CD8-positive, alpha-beta T cell (primary cell): ENCODE data around the gene ASCL3. TPM values are rescaled to one million over a fixed set of nuclear protein-coding genes. Genes with fewer than 3 reads are reported as not detected.

Experiments used
- total RNA-seq, 46 experiments: library from RNA in 2 of 46; stranded (reverse) in 2 of 46; gene quantifications; one replicate each; pipeline ENCODE4 v1.2.3 and lab custom pipeline; 2021 to 2026

Gene ASCL3
- total RNA-seq, 2 experiments from 2014 or later = not detected

Other genes starting within 250 kb of the ASCL3 start
- gene AKIP1, start 31.8 kb downstream of the ASCL3 start, total RNA-seq = 1 to 10 TPM; 3.9 to 4.2 TPM
- not detected for gene C11orf16, start 10.1 kb downstream of the ASCL3 start, total RNA-seq
- gene TMEM9B, start 21.4 kb upstream of the ASCL3 start, total RNA-seq = 10 to 100 TPM; 27.5 to 28.5 TPM
- 10 to 100 TPM in 1 of 2 experiments, 1 to 10 TPM in 1; 8.8 to 10.1 TPM for gene NRIP3, start 61.0 kb upstream of the ASCL3 start, total RNA-seq
- gene SCUBE2, start 148.6 kb upstream of the ASCL3 start, total RNA-seq = not detected